IPS DF 4.7 (cell line): ENCODE results near the gene DMRTC2.
"Not testable (repeated sequence)": the region's sequence is repeated elsewhere in the genome, so short reads cannot be mapped to it uniquely, and the experiment has no call there.

Experiments
- DNase-seq: peaks from one replicate; pipeline ENCODE4 v3.0.0-alpha.2; 2013; ENCODE audit warnings: low spot score; ENCODE audit errors: extremely low read depth

Gene DMRTC2

GRCh38 chr19:41870401-41870873 is 25.6 kb downstream of the DMRTC2 start:
- no peak for DNase-seq

GRCh38 chr19:41871573-41872383 is 26.9 kb downstream of the DMRTC2 start:
- no peak for DNase-seq

- DNase-seq = no peak
Measured at GRCh38 chr19:41872384-41872774, 27.5 kb downstream of the DMRTC2 start.

GRCh38 chr19:41872775-41873647 is 28.2 kb downstream of the DMRTC2 start:
- no peak for DNase-seq

GRCh38 chr19:41875973-41876372 is 31.1 kb downstream of the DMRTC2 start:
- not testable (repeated sequence) for DNase-seq

- no peak for DNase-seq
Measured at GRCh38 chr19:41876847-41877832, 32.3 kb downstream of the DMRTC2 start, which contains the start of gene CD79A. Gene CD79A (plus strand): TSS chr19:41877279. CDS start chr19:41877305, 26 bp downstream.

- no peak for DNase-seq
Measured at GRCh38 chr19:41877916-41878905, 33.4 kb downstream of the DMRTC2 start.

- DNase-seq = no peak
Measured at GRCh38 chr19:41879080-41879479, 34.2 kb downstream of the DMRTC2 start.

GRCh38 chr19:41879670-41880328 is 35.0 kb downstream of the DMRTC2 start:
- no peak for DNase-seq

- DNase-seq = no peak
Measured at GRCh38 chr19:41880329-41880708, 35.5 kb downstream of the DMRTC2 start.

- no peak for DNase-seq
Measured at GRCh38 chr19:41882568-41883462, 38.0 kb downstream of the DMRTC2 start, which contains the start of gene ARHGEF1. Gene ARHGEF1 (plus strand): TSS chr19:41883184. CDS start chr19:41888083, 4,899 bp downstream.

- DNase-seq = no peak
Measured at GRCh38 chr19:41883463-41883820, 38.6 kb downstream of the DMRTC2 start.

GRCh38 chr19:41883821-41884733 is 39.2 kb downstream of the DMRTC2 start:
- DNase-seq = no peak

- DNase-seq = no peak
Measured at GRCh38 chr19:41886761-41887710, 42.2 kb downstream of the DMRTC2 start.

- no peak for DNase-seq
Measured at GRCh38 chr19:41887711-41888382, 43.0 kb downstream of the DMRTC2 start.
